HG03095 (cell line): ENCODE measurements around the gene TST.
A peak's percentile ranks its signal among the peaks of the same experiment; 100 is the strongest.

Experiments
- ATAC-seq: cut with Tn5 transposase; IDR thresholded peaks from one replicate; pipeline ENCODE4 v1.9.1; 2021; ENCODE audit warnings: moderate library complexity; ENCODE audit not compliant: unreplicated experiment

TST gene

GRCh38 chr22:37054056-37054395 is 34.8 kb upstream of the TST start:
- ATAC-seq, result no peak

GRCh38 chr22:37053310-37054055 is 34.2 kb upstream of the TST start:
- no peak for ATAC-seq

- no peak for ATAC-seq
Measured at GRCh38 chr22:37052386-37053309, 33.4 kb upstream of the TST start.

- ATAC-seq, result peak; percentile 72
Measured at GRCh38 chr22:37051391-37052385, 32.4 kb upstream of the TST start, which contains the start of gene KCTD17. Gene KCTD17 (plus strand): TSS chr22:37051742. CDS start chr22:37051761, 19 bp downstream.

GRCh38 chr22:37050913-37051312 is 31.7 kb upstream of the TST start:
- no peak for ATAC-seq

- no peak for ATAC-seq
Measured at GRCh38 chr22:37049224-37049623, 30.0 kb upstream of the TST start.

- ATAC-seq, result no peak
Measured at GRCh38 chr22:37048133-37048532, 28.9 kb upstream of the TST start.

- ATAC-seq, result no peak
Measured at GRCh38 chr22:37047006-37047405, 27.8 kb upstream of the TST start.

- no peak for ATAC-seq
Measured at GRCh38 chr22:37046589-37046988, 27.3 kb upstream of the TST start.

GRCh38 chr22:37045958-37046357 is 26.7 kb upstream of the TST start:
- no peak for ATAC-seq

- no peak for ATAC-seq
Measured at GRCh38 chr22:37044634-37045625, 25.7 kb upstream of the TST start.

- no peak for ATAC-seq
Measured at GRCh38 chr22:37043828-37044538, 24.7 kb upstream of the TST start.

- no peak for ATAC-seq
Measured at GRCh38 chr22:37043209-37043827, 24.1 kb upstream of the TST start.

- no peak for ATAC-seq
Measured at GRCh38 chr22:37039466-37039865, 20.2 kb upstream of the TST start.

- no peak for ATAC-seq
Measured at GRCh38 chr22:37037669-37038068, 18.4 kb upstream of the TST start.

- ATAC-seq, result no peak
Measured at GRCh38 chr22:37036655-37037377, 17.6 kb upstream of the TST start.

- no peak for ATAC-seq
Measured at GRCh38 chr22:37033605-37034430, 14.6 kb upstream of the TST start.
